A549 (cell line): ENCODE results near the gene ATG5. TPM values are rescaled to one million over a fixed set of nuclear protein-coding genes. Genes with fewer than 3 reads are reported as not detected.

ENCODE experiments used
- ATAC-seq, 2 experiments: fragments of 200-7000 bp in 1 of 2; fragments of >200 bp in 1 of 2; cut with Nextera tagmentation in 1 of 2; cut with Tn5 transposase in 1 of 2; 3 replicates each; pipeline versions ENCODE4 v1.8.0 to v1.9.1; 2018 to 2020; ENCODE audit warnings: mild to moderate bottlenecking in 1 of 2, moderate library complexity in 1 of 2
- CTCF ChIA-PET: fragments of 300-600 bp; sonication (Branson Sonifier 250); formaldehyde crosslinking; extraction: SDS; loops from one replicate; lab custom pipeline; 2021; ENCODE audit warnings: antibody characterized with exemption, inconsistent platforms; lab: Yijun Ruan, JAX
- POLR2A ChIA-PET: fragments of 350-600 bp; formaldehyde crosslinking; extraction: SDS; loops from one replicate; lab custom pipeline; 2021; ENCODE audit warnings: antibody characterized with exemption, inconsistent platforms; lab: Yijun Ruan, JAX
- DNase-seq, 2 experiments: peaks; one replicate each; pipeline versions ENCODE4 v3.0.0 to v3.0.0-alpha.2; 2011 to 2016; ENCODE audit warnings: low read depth in 1 of 2, low spot score in 1 of 2
- FAIRE-seq: peaks from 2 replicates; lab custom pipeline; 2011; peaks lifted over from hg19 to GRCh38; lab: Jason Lieb, UNC
- H3K27ac ChIP-seq, 2 experiments: fragments of >200 bp; sonication (Bioruptor Twin); formaldehyde crosslinking; 3 replicates each; pipeline ENCODE4 v1.5.1; 2016 to 2017
- H3K4me1 ChIP-seq: fragments of >200 bp; sonication (Bioruptor Twin); formaldehyde crosslinking; 3 replicates; pipeline ENCODE4 v1.6.1; 2016
- H3K4me2 ChIP-seq: fragments of >200 bp; sonication (Bioruptor Twin); formaldehyde crosslinking; 3 replicates; pipeline ENCODE4 v1.6.1; 2016
- H3K4me3 ChIP-seq: fragments of >200 bp; sonication (Bioruptor Twin); formaldehyde crosslinking; 3 replicates; pipeline ENCODE4 v1.5.1; 2016
- H3K9me3 ChIP-seq: fragments of >200 bp; sonication (Bioruptor Twin); formaldehyde crosslinking; 3 replicates; pipeline ENCODE4 v1.6.1; 2016
- BCL3 ChIP-seq: fragments of >200 bp; sonication (Bioruptor Twin); formaldehyde crosslinking; IDR thresholded peaks from 3 replicates; pipeline ENCODE4 v1.6.1; 2016
- CBX2 ChIP-seq: fragments of 200-600 bp; sonication (generic); IDR thresholded peaks from 2 replicates; pipeline ENCODE4 v1.6.1; 2016; ENCODE audit warnings: low read depth, mild to moderate bottlenecking, borderline replicate concordance
- CHD2 ChIP-seq: fragments of 150-350 bp; IDR thresholded peaks from 2 replicates; pipeline ENCODE4 v1.6.1; 2014; ENCODE audit warnings: low read length; ENCODE audit not compliant: partially characterized antibody
- CHD4 ChIP-seq: fragments of 200-600 bp; sonication (generic); IDR thresholded peaks from 2 replicates; pipeline ENCODE4 v1.6.1; 2016; ENCODE audit warnings: antibody characterized with exemption, mild to moderate bottlenecking, borderline replicate concordance
- CTCF ChIP-seq: fragments of >200 bp; sonication (Bioruptor Twin); formaldehyde crosslinking; IDR thresholded peaks from 3 replicates; pipeline ENCODE4 v1.5.1; 2016
- FOXS1 ChIP-seq: fragments of 250-450 bp; sonication (Bioruptor Pico); IDR thresholded peaks from 2 replicates; pipeline ENCODE4 v1.5.0; 2020; ENCODE audit warnings: mild to moderate bottlenecking, moderate library complexity
- HMGXB4 ChIP-seq: fragments of 250-450 bp; sonication (Bioruptor Pico); IDR thresholded peaks from 2 replicates; pipeline ENCODE4 v1.5.0; 2021; ENCODE audit warnings: mild to moderate bottlenecking, moderate library complexity, borderline replicate concordance
- JUN ChIP-seq, 2 experiments: fragments of >200 bp; sonication (Bioruptor Twin); formaldehyde crosslinking; IDR thresholded peaks; 2 replicates in 1 of 2; 3 replicates in 1 of 2; pipeline ENCODE4 v1.6.1; 2016 to 2017
- MAFK ChIP-seq: fragments of 450-650 bp; IDR thresholded peaks from 2 replicates; pipeline ENCODE4 v1.6.1; 2014; ENCODE audit not compliant: partially characterized antibody
- MAX ChIP-seq: IDR thresholded peaks from 2 replicates; pipeline ENCODE4 v1.6.1; 2012
- NR3C1 ChIP-seq: fragments of >200 bp; sonication (Bioruptor Twin); formaldehyde crosslinking; IDR thresholded peaks from 3 replicates; pipeline ENCODE4 v1.6.1; 2017
- PHF8 ChIP-seq: fragments of 200-600 bp; sonication (generic); IDR thresholded peaks from 2 replicates; pipeline ENCODE4 v1.6.1; 2016; ENCODE audit warnings: low read depth, mild to moderate bottlenecking, antibody characterized with exemption, moderate library complexity, borderline replicate concordance
- RARB ChIP-seq: fragments of 250-450 bp; sonication (Bioruptor Pico); IDR thresholded peaks from 2 replicates; pipeline ENCODE4 v1.8.0; 2021; ENCODE audit warnings: mild to moderate bottlenecking, moderate library complexity
- REST ChIP-seq: fragments of 200-600 bp; sonication (generic); IDR thresholded peaks from 2 replicates; pipeline ENCODE4 v1.6.1; 2016; ENCODE audit warnings: antibody characterized with exemption, mild to moderate bottlenecking, moderate library complexity
- RFX5 ChIP-seq: fragments of 450-650 bp; IDR thresholded peaks from 2 replicates; pipeline ENCODE4 v1.7.1; 2014; ENCODE audit warnings: antibody characterized with exemption, mild to moderate bottlenecking, moderate library complexity
- RNF2 ChIP-seq: fragments of 200-600 bp; sonication (generic); IDR thresholded peaks from 2 replicates; pipeline ENCODE4 v1.6.1; 2016; ENCODE audit warnings: low read depth, mild to moderate bottlenecking, antibody characterized with exemption, moderate library complexity, borderline replicate concordance
- TFCP2L1 ChIP-seq: fragments of 250-450 bp; sonication (Bioruptor Pico); IDR thresholded peaks from 2 replicates; pipeline ENCODE4 v1.5.0; 2021; ENCODE audit warnings: mild to moderate bottlenecking
- ZFP36 ChIP-seq: fragments of 450-650 bp; IDR thresholded peaks from 2 replicates; pipeline ENCODE4 v1.6.1; 2014; ENCODE audit warnings: borderline replicate concordance; ENCODE audit not compliant: partially characterized antibody
- ZNF302 ChIP-seq: fragments of 250-450 bp; sonication (Bioruptor Pico); IDR thresholded peaks from 2 replicates; pipeline ENCODE4 v1.9.0; 2021; ENCODE audit warnings: inconsistent platforms, mild to moderate bottlenecking, moderate library complexity
- ZSCAN20 ChIP-seq: fragments of 250-450 bp; sonication (Bioruptor Pico); IDR thresholded peaks from 2 replicates; pipeline ENCODE4 v1.8.0; 2022; ENCODE audit warnings: mild to moderate bottlenecking, moderate library complexity
- WGBS: methylation state at CpG from one replicate; pipeline ENCODE4 v1.1.6; 2017; ENCODE audit errors: missing lambda C conversion rate; 5-methylcytosine and 5-hydroxymethylcytosine counted together
- polyA plus RNA-seq, 4 experiments: library from polyadenylated mRNA; depleted of rRNA in 3 of 4; stranded (reverse); fragments of >200 nt; fragmentation: RNase III in 1 of 4; extraction: RNeasy Plus Mini Kit Qiagen cat#74134 plus additional on column Dnase treatment in 1 of 4; gene quantifications; 2 replicates in 3 of 4; 3 replicates in 1 of 4; pipeline ENCODE4 v1.2.3, GENCODE V29; 2011 to 2017

Gene ATG5
- polyA plus RNA-seq, 2 of the 4 experiments (the other 2 are of a cell fraction): 26.6 to 53.5 TPM

GRCh38 chr6:106281088-106281487 lies 44.5 kb downstream of the ATG5 start:
- ATAC-seq: no peak
- CTCF ChIA-PET: interaction anchor here (1.2 kb wide), 1 partner anchor 58 kb away, joined by 3 read pairs; no protein-coding TSS in a partner anchor
- H3K27ac ChIP-seq: no peak overlapping the region
- H3K4me2 ChIP-seq: no peak overlapping the region
- POLR2A ChIA-PET: no interaction called here
- FAIRE-seq: no peak
- H3K4me1 ChIP-seq: no peaks in the 10 kb centered on the region
- no peak for TF ChIP-seq CHD4
- no peak for TF ChIP-seq ZFP36
- no peak for TF ChIP-seq RNF2
- no peak for TF ChIP-seq PHF8
- no peak for TF ChIP-seq FOXS1 (CRISPR knock-in tag)
- TF ChIP-seq CHD2: no peak
- no peak for TF ChIP-seq JUN (IDR thresholded peaks at IDR 0.05)
- TF ChIP-seq TFCP2L1: no peak
- no peak for TF ChIP-seq MAFK
- TF ChIP-seq RFX5: no peak
- TF ChIP-seq CBX2: no peak
- no peak for TF ChIP-seq NR3C1
- no peak for TF ChIP-seq BCL3
- TF ChIP-seq HMGXB4: no peak
- TF ChIP-seq MAX: no peak
- TF ChIP-seq CTCF: no peak
- no peak for TF ChIP-seq ZNF302 (CRISPR knock-in tag)
- TF ChIP-seq ZSCAN20 (CRISPR knock-in tag): no peak
- no peak overlapping the region for H3K4me3 ChIP-seq
- no peaks in the 10 kb centered on the region for H3K9me3 ChIP-seq
- DNase-seq: no peak

- POLR2A ChIA-PET: no interaction called here
- Histone ChIP-seq H3K4me1 (peaks cover 4% of the 10 kb centered on the region; the same call in 1 of the 3 replicates), H3K4me3 (no peak overlapping the region), H3K27ac (no peak overlapping the region), H3K4me2 (no peak overlapping the region), H3K9me3 (no peaks in the 10 kb centered on the region)
- TF ChIP-seq JUN (IDR thresholded peaks at IDR 0.05) (no peak), NR3C1 (no peak), REST (no peak), RARB (no peak), CBX2 (no peak)
- FAIRE-seq (no peak), DNase-seq (no peak), ATAC-seq (no peak)
- 85% methylated on average over 1 of the region's 1 CpG for WGBS
- CTCF ChIA-PET: interaction anchor here (1.2 kb wide), 1 partner anchor 56 kb away, joined by 4 read pairs; no protein-coding TSS in a partner anchor
Observed at GRCh38 chr6:106279179-106279578, 46.4 kb downstream of the ATG5 start.
